SK-N-MC (cell line): ENCODE results near the gene CCDC60.

Source experiments
- EZH2 ChIP-seq: fragments of 200-600 bp; sonication (generic); IDR thresholded peaks from one replicate; pipeline ENCODE4 v1.6.1; 2017; ENCODE audit warnings: antibody characterized with exemption
- FOXP2 ChIP-seq: optimal IDR thresholded peaks from 2 replicates; pipeline ENCODE3; 2011; ENCODE audit warnings: mild to moderate bottlenecking, moderate library complexity; ENCODE audit not compliant: insufficient read depth; ENCODE audit errors: extremely low read length, control extremely low read depth
- POLR2AphosphoS5 ChIP-seq: IDR thresholded peaks from 2 replicates; pipeline ENCODE4 v1.6.1; 2012; ENCODE audit warnings: mild to moderate bottlenecking, low read depth, low read length, borderline replicate concordance

DNA sequence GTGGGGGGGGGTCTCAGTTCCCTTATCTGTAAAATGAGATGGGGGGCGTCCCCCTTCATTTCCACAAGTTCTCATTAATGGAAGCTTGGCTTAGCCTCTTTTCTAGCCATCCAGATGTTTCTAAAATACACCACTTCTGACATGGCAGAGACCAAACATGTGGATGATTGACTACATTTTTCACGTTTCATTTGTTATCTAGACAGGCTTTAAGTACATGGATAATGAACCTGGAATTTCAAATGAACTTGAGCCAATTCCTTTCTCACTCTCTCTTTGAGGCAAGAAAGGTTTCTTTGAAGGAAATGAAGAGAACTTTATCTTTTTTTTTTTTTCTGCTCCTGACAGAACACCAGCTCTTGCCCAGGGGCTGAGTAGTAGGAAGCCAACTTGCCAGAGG lies 39.1 kb downstream of the CCDC60 start:
- TF ChIP-seq EZH2 (no peak), POLR2AphosphoS5 (no peak), FOXP2 (no peak)
